Mononuclear cell (primary cell): ENCODE results near the gene ZNF503. TPM values are rescaled to one million over a fixed set of nuclear protein-coding genes. Genes with fewer than 3 reads are reported as not detected.

Experiments used
- H3K27me3 ChIP-seq: 2 replicates; pipeline ENCODE4 v1.6.0; 2011; ENCODE audit warnings: low read length, control low read depth; ENCODE audit not compliant: insufficient read depth
- H3K4me1 ChIP-seq: 2 replicates; pipeline ENCODE4 v1.5.1; 2011; ENCODE audit warnings: mild to moderate bottlenecking, low read length, control low read depth; ENCODE audit not compliant: insufficient read depth
- H3K4me3 ChIP-seq: 2 replicates; pipeline ENCODE4 v1.5.1; 2011; ENCODE audit warnings: mild to moderate bottlenecking, low read length, moderate library complexity
- H3K9me3 ChIP-seq: 2 replicates; pipeline ENCODE4 v1.5.1; 2011; ENCODE audit warnings: low read depth, mild to moderate bottlenecking, control low read depth, low read length
- total RNA-seq: library from RNA; depleted of rRNA; stranded (reverse); fragments of >200 nt; gene quantifications from one replicate; pipeline ENCODE4 v1.2.3, GENCODE V29; 2012

The ZNF503 gene
- total RNA-seq: 4.7 TPM

DNA sequence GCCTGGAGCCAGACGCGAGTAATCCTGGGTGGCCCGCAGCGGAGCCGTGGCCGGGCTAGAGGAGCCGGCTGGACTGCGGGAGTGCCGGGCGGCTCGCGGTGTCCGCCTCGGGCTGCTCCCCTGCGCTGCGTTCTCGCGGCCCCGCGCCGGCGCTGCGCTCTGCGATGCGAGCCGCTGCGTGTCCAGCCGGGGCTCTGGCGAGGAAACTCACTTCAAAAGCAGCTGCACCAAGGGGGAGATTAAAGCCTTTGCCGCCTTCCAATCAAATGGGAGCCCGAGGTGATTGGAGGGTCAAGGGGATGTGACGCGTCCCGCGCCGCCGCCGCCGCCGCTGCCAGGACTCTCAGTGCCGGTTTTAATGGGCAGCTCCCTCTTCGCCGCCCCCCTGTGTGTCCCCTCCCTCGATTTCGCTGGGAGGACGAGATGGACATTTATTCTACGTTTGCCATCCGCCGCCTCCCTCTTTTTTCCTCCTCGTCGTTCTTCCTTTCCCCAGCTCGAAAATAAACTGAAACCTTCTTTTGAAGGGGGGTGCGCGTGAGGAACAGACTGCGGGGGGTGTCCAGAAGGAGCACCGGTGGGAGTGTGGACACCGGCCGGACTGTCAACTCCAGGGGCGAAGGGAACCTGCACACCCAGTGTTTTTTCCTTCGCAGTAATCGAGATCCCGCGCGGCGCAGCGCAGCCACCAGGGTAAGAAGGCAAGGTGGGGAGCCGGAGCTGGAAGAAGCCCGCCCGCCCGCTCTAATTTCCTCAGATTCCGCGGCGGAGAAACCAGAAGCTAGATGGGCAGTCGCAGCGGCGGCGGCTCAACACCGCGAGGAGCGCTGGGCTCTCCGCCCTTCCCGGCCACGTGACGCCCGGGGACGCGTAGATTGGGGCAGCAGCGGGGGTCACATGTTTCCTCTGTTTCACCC is at the start of gene ZNF503:
TSS of gene ZNF503 (minus strand) at position 196 of the 917 bp plus-strand sequence. CDS start 345 bp downstream, outside the sequence.
- H3K27me3 ChIP-seq: peaks cover 54% of the 10 kb centered on the region
- H3K4me3 ChIP-seq: peak within 1 kb of the TSS; percentile 55
- H3K9me3 ChIP-seq: no peaks in the 10 kb centered on the region
- H3K4me1 ChIP-seq: peaks cover 51% of the 10 kb centered on the region

DNA sequence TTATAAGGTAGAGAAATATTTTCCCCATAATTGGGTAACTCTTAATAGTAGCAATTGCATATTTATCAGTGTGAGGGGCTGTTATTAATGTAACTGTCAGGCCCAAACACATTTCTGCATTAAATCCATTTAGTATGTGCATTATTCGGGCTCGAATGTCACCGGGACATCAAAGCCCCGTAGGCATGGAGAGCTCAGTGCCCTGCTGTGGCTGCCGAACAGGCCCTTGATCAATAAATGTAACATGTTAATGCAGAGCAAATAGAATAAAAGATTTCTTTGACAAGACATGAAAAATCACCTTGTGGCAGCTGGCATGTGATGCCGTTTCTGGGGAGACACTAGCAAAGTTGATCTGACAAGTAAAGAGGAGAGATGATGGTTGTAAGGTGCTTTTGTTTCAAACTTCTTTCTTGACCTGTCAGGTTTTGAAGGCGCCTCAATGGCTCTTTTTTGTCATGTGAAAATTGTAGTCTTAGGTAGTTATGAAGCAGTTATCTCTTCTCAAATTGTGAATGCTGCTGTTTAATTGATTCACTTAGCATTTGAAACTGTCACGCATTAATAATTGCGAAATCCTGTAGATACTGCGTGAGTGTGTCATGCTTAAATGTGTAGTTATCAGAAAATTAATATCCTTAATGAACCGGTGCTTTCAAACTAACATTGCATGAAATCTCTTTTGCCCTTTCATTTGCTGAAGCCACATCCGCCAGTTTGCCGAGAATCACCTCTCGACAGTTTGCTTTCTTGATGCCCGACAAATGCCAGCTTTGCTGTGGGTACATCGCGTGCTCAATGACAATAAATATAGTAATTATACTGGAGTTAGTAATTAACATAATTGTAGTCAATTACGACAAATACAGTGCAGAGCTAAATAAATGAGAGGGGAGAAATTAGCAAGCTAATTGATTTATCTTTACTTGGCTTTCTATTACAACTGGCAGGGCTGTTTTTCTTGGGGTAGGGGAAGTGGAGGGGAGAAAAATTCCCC is 49.4 kb upstream of the ZNF503 start:
- Histone ChIP-seq H3K27me3 (no peaks in the 10 kb centered on the region), H3K9me3 (no peaks in the 10 kb centered on the region), H3K4me3 (no peak overlapping the region)

DNA sequence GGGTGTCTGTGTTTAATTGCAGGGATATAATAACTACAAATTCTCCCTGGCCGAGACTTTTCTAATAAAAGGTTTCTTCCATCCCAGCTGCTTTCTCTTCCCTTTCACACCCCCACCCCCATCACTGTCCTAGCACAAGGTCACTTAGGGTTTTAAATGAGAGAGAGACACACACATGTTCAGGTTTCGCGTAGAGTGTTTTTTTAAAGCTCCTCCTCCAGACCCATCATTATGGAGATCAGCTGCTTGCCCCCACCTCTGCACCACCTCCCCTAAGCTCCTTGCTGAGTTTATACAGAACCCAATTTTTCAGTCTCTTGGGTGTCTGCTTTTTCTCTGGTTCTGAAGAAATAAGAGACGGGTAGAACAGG is 48.5 kb upstream of the ZNF503 start:
- Histone ChIP-seq H3K9me3 (no peaks in the 10 kb centered on the region), H3K27me3 (no peaks in the 10 kb centered on the region), H3K4me1 (no peaks in the 10 kb centered on the region), H3K4me3 (no peak overlapping the region)

More for the DNA sequence above, 49.4 kb upstream of the ZNF503 start:
- no peaks in the 10 kb centered on the region for H3K4me1 ChIP-seq

- Histone ChIP-seq H3K4me3 (no peak overlapping the region), H3K4me1 (no peaks in the 10 kb centered on the region), H3K9me3 (no peaks in the 10 kb centered on the region), H3K27me3 (no peaks in the 10 kb centered on the region)
These were observed 48.0 kb upstream of the ZNF503 start for GRCh38 chr10:75449382-75450074.

- H3K9me3 ChIP-seq: peaks cover 10% of the 10 kb centered on the region
- no peaks in the 10 kb centered on the region for H3K27me3 ChIP-seq
- no peaks in the 10 kb centered on the region for H3K4me1 ChIP-seq
- H3K4me3 ChIP-seq: no peak overlapping the region
These were observed 46.6 kb upstream of the ZNF503 start for GRCh38 chr10:75448166-75448565.

DNA sequence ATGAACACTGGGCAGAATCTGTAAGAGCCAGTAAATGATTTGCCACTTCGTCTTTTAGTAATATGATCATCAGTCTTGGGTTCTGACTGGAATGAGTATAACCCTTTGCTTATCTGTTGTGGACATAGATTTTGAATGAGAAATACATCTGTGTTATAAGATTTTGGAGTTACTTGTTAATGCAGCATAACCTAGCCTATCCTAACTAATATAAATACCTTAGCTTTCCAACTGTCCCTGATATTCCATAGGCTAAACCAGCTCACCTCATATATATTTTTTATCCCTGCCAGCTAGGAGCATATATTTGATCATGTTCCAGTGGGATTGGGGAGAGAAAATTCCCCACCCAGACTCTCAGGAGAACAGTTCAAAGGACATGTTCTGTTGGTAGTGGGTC is 44.9 kb upstream of the ZNF503 start:
- Histone ChIP-seq H3K27me3 (no peaks in the 10 kb centered on the region), H3K4me1 (no peaks in the 10 kb centered on the region), H3K4me3 (no peak overlapping the region), H3K9me3 (peaks cover 15% of the 10 kb centered on the region)

DNA sequence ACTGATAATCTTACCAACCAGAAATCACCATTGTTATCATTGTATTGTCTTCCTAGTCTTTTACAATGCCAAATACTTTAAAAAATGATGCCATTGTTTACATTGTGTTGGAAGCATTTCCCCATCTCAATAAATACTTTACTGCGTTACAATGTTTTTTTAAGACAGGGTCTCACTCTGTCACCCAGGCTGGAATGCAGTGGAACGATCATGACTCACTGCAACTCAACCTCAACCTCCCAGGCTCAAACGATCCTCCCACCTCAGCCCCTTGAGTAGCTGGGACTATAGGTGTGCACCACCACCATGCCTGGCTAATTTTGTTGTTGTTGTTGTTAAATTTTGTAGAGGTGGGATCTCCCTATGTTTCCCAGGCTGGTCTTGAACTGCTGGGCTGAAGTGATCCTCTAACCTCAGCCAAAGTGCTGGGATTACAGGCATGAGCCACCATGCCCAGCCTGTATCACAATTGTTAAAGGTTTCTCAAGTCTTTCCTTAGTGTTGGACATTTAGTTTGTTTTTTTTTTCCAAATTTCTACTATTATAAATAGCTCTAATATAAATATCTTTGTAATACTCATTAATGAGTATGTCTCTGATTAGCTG is 43.3 kb upstream of the ZNF503 start:
- no peaks in the 10 kb centered on the region for H3K27me3 ChIP-seq
- H3K9me3 ChIP-seq: peaks cover 15% of the 10 kb centered on the region
- no peaks in the 10 kb centered on the region for H3K4me1 ChIP-seq
- H3K4me3 ChIP-seq: no peak overlapping the region

DNA sequence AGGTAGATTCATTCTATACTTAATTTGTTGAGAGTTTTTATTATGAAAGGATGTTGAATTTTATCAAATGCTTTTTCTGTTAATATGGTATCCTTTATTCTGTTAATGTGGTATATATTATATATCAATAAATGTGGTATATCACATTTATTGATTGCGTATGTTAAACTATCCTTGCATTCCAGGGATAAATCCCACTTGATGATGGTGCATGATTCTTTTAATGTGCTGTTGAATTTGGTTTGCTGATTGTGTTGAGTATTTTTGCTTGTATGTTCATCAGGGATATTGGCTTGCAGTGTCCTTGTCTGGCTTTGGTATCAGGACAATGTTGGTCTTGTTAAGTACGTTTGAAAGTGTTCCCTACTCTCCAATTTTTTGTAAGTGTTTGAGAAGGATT is 41.8 kb upstream of the ZNF503 start:
- Histone ChIP-seq H3K4me3 (no peak overlapping the region), H3K9me3 (peaks cover 15% of the 10 kb centered on the region), H3K4me1 (no peaks in the 10 kb centered on the region), H3K27me3 (no peaks in the 10 kb centered on the region)

- Histone ChIP-seq H3K27me3 (no peaks in the 10 kb centered on the region), H3K4me3 (no peak overlapping the region), H3K9me3 (peaks cover 15% of the 10 kb centered on the region), H3K4me1 (no peaks in the 10 kb centered on the region)
These were observed 40.1 kb upstream of the ZNF503 start for GRCh38 chr10:75441682-75442081.

DNA sequence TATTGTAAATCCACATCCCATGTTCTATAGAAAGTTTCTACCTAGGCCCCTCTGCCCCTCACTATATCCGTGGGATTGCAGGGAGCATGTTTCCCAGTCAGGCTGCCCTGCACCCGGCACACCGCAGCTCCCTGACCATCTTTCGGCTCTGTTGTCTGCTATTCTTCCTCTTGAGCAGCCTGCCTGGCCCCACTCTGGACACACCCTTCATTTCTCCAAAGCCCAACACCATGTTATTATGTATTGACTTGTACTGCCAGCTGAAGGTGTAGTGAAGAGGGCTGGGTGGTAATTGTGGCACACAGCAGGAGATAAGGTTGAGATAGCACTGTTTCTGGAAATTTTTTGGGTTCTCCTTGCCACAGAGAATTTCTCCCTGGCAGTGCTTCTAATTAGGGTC is 39.6 kb upstream of the ZNF503 start:
- no peaks in the 10 kb centered on the region for H3K27me3 ChIP-seq
- H3K9me3 ChIP-seq: peaks cover 15% of the 10 kb centered on the region
- no peak overlapping the region for H3K4me3 ChIP-seq
- H3K4me1 ChIP-seq: no peaks in the 10 kb centered on the region

GRCh38 chr10:75440271-75440793 is 38.8 kb upstream of the ZNF503 start:
- Histone ChIP-seq H3K9me3 (peaks cover 15% of the 10 kb centered on the region), H3K27me3 (no peaks in the 10 kb centered on the region), H3K4me1 (no peaks in the 10 kb centered on the region), H3K4me3 (no peak overlapping the region)

GRCh38 chr10:75439811-75440210 is 38.2 kb upstream of the ZNF503 start:
- H3K4me1 ChIP-seq: peaks cover under 1% of the 10 kb centered on the region
- no peaks in the 10 kb centered on the region for H3K27me3 ChIP-seq
- peaks cover 15% of the 10 kb centered on the region for H3K9me3 ChIP-seq
- no peak overlapping the region for H3K4me3 ChIP-seq

- Histone ChIP-seq H3K4me1 (peaks cover 14% of the 10 kb centered on the region), H3K27me3 (peaks cover 2% of the 10 kb centered on the region), H3K9me3 (peaks cover 6% of the 10 kb centered on the region), H3K4me3 (no peak overlapping the region)
These were observed 36.7 kb upstream of the ZNF503 start for GRCh38 chr10:75438275-75438674.

DNA sequence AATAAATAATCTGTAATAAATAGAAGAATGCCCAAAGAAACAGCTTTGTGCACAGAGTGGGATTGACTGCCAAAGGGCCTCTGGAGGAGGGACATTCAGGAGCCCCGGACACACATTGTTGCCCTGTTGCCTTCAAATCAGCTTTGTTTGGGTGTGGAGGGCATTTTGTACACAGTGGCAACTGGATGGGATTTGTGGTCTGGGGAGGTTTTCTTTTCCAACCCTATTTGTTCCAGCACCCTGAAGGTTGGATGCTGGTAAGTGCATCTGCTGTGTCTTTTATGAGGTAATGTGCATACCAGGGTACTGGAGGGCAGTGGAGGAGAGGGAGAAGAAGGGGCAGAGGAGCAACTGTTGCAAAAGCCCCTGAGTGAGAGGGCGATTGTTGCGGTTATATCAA is 36.1 kb upstream of the ZNF503 start:
- peaks cover 2% of the 10 kb centered on the region for H3K27me3 ChIP-seq
- H3K9me3 ChIP-seq: peaks cover under 1% of the 10 kb centered on the region
- H3K4me1 ChIP-seq: peaks cover 16% of the 10 kb centered on the region
- no peak overlapping the region for H3K4me3 ChIP-seq
